ENCODE data around the gene CD274.

- TF ChIP-seq POLR2A (IDR thresholded peaks at IDR 0.05; ENCODE audit: low read length) (no peak), GATA1 (IDR thresholded peaks at IDR 0.05; ENCODE audit: low read depth, low read length) (no peak)
Measured at GRCh38 chr9:5427005-5427404, 23.3 kb upstream of the CD274 start.
